Astrocyte of the spinal cord (primary cell): ENCODE results near the gene ASAP2.

ENCODE experiments used
- DNase-seq: peaks from one replicate; pipeline ENCODE4 v3.0.0; 2011; ENCODE audit warnings: low read depth, low spot score
- H3K4me3 ChIP-seq: 2 replicates; pipeline ENCODE4 v1.5.1; 2011; ENCODE audit warnings: low read depth, mild to moderate bottlenecking, low read length, moderate library complexity
- in situ Hi-C: cut with HindIII; loops from 2 replicates; pipeline ENCODE4 v1.10.0; 2017; ENCODE audit warnings: low sequenced_read_pairs
- TF ChIP-seq, protein P1 (sequence below): IDR thresholded peaks from 2 replicates; pipeline ENCODE4 v1.5.1; 2012; ENCODE audit warnings: low read depth, mild to moderate bottlenecking, low read length, inconsistent platforms

ASAP2 gene

DNA sequence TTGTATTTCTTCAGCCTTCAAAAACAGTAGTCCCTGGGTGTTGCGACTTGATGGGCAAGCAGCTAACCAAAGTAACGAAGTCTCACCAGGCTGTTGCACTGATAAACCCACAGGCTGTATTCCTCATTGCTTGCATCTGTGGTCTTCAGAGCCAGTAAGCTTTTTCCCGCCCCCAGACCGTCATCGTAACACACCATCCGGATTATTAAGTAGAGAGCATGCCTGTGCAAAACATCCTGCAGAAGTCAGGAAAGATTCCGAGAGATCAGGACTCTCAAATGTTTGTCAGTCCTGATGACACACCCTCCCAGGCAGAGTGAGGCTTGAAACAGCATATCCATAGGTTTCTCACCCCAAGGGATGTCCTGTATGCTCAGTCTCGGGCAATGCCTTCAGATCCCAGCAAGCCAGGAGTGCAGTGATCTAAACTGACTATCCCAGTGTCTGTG lies 200.8 kb downstream of the ASAP2 start:
- no peak overlapping the region for H3K4me3 ChIP-seq
- no peak for DNase-seq
- TF ChIP-seq, protein P1, sequence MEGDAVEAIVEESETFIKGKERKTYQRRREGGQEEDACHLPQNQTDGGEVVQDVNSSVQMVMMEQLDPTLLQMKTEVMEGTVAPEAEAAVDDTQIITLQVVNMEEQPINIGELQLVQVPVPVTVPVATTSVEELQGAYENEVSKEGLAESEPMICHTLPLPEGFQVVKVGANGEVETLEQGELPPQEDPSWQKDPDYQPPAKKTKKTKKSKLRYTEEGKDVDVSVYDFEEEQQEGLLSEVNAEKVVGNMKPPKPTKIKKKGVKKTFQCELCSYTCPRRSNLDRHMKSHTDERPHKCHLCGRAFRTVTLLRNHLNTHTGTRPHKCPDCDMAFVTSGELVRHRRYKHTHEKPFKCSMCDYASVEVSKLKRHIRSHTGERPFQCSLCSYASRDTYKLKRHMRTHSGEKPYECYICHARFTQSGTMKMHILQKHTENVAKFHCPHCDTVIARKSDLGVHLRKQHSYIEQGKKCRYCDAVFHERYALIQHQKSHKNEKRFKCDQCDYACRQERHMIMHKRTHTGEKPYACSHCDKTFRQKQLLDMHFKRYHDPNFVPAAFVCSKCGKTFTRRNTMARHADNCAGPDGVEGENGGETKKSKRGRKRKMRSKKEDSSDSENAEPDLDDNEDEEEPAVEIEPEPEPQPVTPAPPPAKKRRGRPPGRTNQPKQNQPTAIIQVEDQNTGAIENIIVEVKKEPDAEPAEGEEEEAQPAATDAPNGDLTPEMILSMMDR = no peak
- in situ Hi-C loops = no loop called here

- H3K4me3 ChIP-seq = no peak overlapping the region
- in situ Hi-C loops = no loop called here
- TF ChIP-seq, protein P1 = no peak
- peak; percentile 53 for DNase-seq
These were observed 202.1 kb downstream of the ASAP2 start for GRCh38 chr2:9408641-9409151.

DNA sequence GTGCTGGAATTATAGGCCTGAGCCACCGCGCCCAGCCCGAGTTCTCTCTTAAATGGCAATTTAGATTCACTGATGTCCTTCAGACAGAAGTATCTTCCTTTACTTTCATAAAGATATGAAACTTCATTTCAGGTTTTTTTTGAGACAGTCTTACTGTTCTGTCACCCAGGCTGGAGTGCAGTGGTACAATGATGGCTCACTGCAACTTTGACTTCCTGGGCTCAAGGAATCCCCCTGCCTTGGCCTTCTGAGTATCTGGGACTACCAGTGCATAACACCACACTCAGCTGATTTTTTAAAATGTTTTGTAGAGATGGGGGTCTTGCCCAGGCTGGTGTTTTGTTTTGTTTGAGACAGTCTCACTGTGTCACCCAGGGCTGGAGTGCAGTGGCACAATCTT lies 203.5 kb downstream of the ASAP2 start:
- TF ChIP-seq, protein P1 = no peak
- H3K4me3 ChIP-seq = no peak overlapping the region
- no peak for DNase-seq
- in situ Hi-C loops = no loop called here

GRCh38 chr2:9412781-9413180 lies 206.2 kb downstream of the ASAP2 start:
- TF ChIP-seq, protein P1 = no peak
- no peak for DNase-seq
- H3K4me3 ChIP-seq = no peak overlapping the region
- in situ Hi-C loops = no loop called here

- DNase-seq = no peak
- TF ChIP-seq, protein P1 = no peak
- H3K4me3 ChIP-seq = no peak overlapping the region
- in situ Hi-C loops = no loop called here
These were observed 209.0 kb downstream of the ASAP2 start for GRCh38 chr2:9415516-9416169.

DNA sequence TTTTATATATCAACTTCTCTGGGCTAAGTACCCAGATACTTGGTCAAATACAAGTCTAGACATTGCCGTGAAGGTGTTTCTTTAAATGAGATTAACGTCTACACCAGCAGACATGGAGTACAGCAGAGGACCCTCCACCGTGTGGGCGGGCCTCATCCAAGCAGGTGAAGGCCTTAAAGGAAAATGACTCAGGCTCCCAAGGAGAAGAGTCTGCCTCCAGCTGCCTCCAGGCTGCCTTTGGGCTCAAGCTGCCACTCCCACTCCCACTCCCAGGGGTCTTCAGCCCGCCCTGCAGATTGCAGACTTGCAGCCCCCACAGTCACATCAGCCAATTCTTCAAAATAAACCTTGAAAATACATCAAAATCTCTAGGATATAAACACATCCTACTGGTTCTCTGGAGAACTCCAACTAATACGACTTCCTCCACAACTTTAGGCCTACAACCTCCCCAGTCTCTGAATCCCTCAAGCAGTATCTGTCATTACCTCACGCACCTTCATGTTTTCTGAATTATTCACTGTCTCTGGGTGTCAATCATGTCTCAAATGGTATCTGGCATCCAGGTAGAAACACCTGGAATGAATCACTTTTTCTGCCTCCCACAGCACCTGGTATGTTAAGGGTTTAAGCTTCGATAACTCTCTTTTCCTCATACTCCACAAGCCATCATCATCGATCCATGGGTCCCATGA lies 209.8 kb downstream of the ASAP2 start:
- no peak for DNase-seq
- TF ChIP-seq, protein P1 = no peak
- H3K4me3 ChIP-seq = no peak overlapping the region
- in situ Hi-C loops = no loop called here
